ENCODE results near the gene SHROOM3.

GRCh38 chr4:76430519-76431388 is 4.3 kb upstream of the SHROOM3 start:
- TF ChIP-seq YY1 (IDR thresholded peaks at IDR 0.05; ENCODE audit: insufficient read depth, insufficient read length) (no peak), ZNF274 (IDR thresholded peaks at IDR 0.05; ENCODE audit: low read depth, low read length) (no peak)

All from NT2/D1 (cell line).